Progenitor cell of endocrine pancreas (in vitro differentiated cells): ENCODE results near the gene CIBAR2. TPM values are rescaled to one million over a fixed set of nuclear protein-coding genes. Genes with fewer than 3 reads are reported as not detected.

Experiments
- DNase-seq: peaks from one replicate; pipeline ENCODE4 v3.0.0; 2021; ENCODE audit warnings: low spot score; ENCODE audit not compliant: unreplicated experiment
- H3K27ac Mint-ChIP-seq: 2 replicates; pipeline ENCODE4 v1.8.0; 2021; ENCODE audit warnings: mild to moderate bottlenecking, moderate library complexity, mixed read lengths
- H3K27me3 Mint-ChIP-seq: 2 replicates; pipeline ENCODE4 v1.8.0; 2021; ENCODE audit warnings: mixed read lengths
- H3K36me3 Mint-ChIP-seq: 2 replicates; pipeline ENCODE4 v1.8.0; 2022; ENCODE audit warnings: mixed read lengths; ENCODE audit not compliant: insufficient read depth
- H3K4me1 Mint-ChIP-seq: 2 replicates; pipeline ENCODE4 v1.8.0; 2021; ENCODE audit warnings: low read depth, mixed read lengths
- H3K4me3 Mint-ChIP-seq: 2 replicates; pipeline ENCODE4 v1.8.0; 2021; ENCODE audit warnings: low read depth, mild to moderate bottlenecking, moderate library complexity, mixed read lengths
- H3K9me3 Mint-ChIP-seq: 2 replicates; pipeline ENCODE4 v1.8.0; 2021; ENCODE audit warnings: low read depth, mixed read lengths
- CTCF ChIP-seq: fragments of 200-600 bp; sonication (generic); IDR thresholded peaks from one replicate; pipeline ENCODE4 v1.5.0; 2021; ENCODE audit warnings: antibody characterized with exemption, mild to moderate bottlenecking; ENCODE audit not compliant: unreplicated experiment
- total RNA-seq: library from RNA; stranded (reverse); gene quantifications from 2 replicates; pipeline ENCODE4 v1.2.1, GENCODE V29; 2021

The CIBAR2 gene
- total RNA-seq, 1 donor from 2014 or later, result 0.43 TPM

- H3K27me3 Mint-ChIP-seq, result peaks cover 18% of the 10 kb centered on the region
- H3K27ac Mint-ChIP-seq, result no peak overlapping the region
- no peaks in the 10 kb centered on the region for H3K36me3 Mint-ChIP-seq
- no peak for TF ChIP-seq CTCF
- DNase-seq, result no peak
- no peaks in the 10 kb centered on the region for H3K9me3 Mint-ChIP-seq
- no peaks in the 10 kb centered on the region for H3K4me1 Mint-ChIP-seq
- H3K4me3 Mint-ChIP-seq, result no peak overlapping the region
Observed at GRCh38 chr16:85104821-85105391, 7.4 kb downstream of the CIBAR2 start.

GRCh38 chr16:85104147-85104546, 8.1 kb downstream of the CIBAR2 start:
- TF ChIP-seq CTCF, result no peak
- Mint-ChIP-seq H3K4me1 (no peaks in the 10 kb centered on the region), H3K9me3 (no peaks in the 10 kb centered on the region), H3K4me3 (no peak overlapping the region), H3K36me3 (no peaks in the 10 kb centered on the region), H3K27me3 (peaks cover 18% of the 10 kb centered on the region), H3K27ac (no peak overlapping the region)
- DNase-seq, result no peak

- H3K4me3 Mint-ChIP-seq, result no peak overlapping the region
- H3K36me3 Mint-ChIP-seq, result no peaks in the 10 kb centered on the region
- no peak for DNase-seq
- no peak overlapping the region for H3K27ac Mint-ChIP-seq
- no peaks in the 10 kb centered on the region for H3K9me3 Mint-ChIP-seq
- no peak for TF ChIP-seq CTCF
- no peaks in the 10 kb centered on the region for H3K4me1 Mint-ChIP-seq
- H3K27me3 Mint-ChIP-seq, result peaks cover 18% of the 10 kb centered on the region
Observed at GRCh38 chr16:85103114-85104079, 8.9 kb downstream of the CIBAR2 start.

- Mint-ChIP-seq H3K27ac (no peak overlapping the region), H3K36me3 (no peaks in the 10 kb centered on the region), H3K27me3 (peaks cover 16% of the 10 kb centered on the region), H3K4me3 (no peak overlapping the region), H3K4me1 (no peaks in the 10 kb centered on the region), H3K9me3 (no peaks in the 10 kb centered on the region)
- TF ChIP-seq CTCF, result no peak
- no peak for DNase-seq
Observed at GRCh38 chr16:85101956-85102630, 10.2 kb downstream of the CIBAR2 start.

- Mint-ChIP-seq H3K27ac (peak overlapping the region; percentile 49), H3K27me3 (peaks cover 11% of the 10 kb centered on the region), H3K36me3 (no peaks in the 10 kb centered on the region), H3K9me3 (no peaks in the 10 kb centered on the region), H3K4me1 (no peaks in the 10 kb centered on the region), H3K4me3 (no peak overlapping the region)
- no peak for DNase-seq
- TF ChIP-seq CTCF, result no peak
Observed at GRCh38 chr16:85100265-85100664, 12.0 kb downstream of the CIBAR2 start.
